GM19035 (cell line): ENCODE measurements around the gene GNAT3.

Source experiments
- ATAC-seq: cut with Tn5 transposase; IDR thresholded peaks from one replicate; pipeline ENCODE4 v1.9.1; 2021; ENCODE audit not compliant: unreplicated experiment

The GNAT3 gene

GRCh38 chr7:80467069-80467468 lies 44.8 kb downstream of the GNAT3 start:
- no peak for ATAC-seq

DNA sequence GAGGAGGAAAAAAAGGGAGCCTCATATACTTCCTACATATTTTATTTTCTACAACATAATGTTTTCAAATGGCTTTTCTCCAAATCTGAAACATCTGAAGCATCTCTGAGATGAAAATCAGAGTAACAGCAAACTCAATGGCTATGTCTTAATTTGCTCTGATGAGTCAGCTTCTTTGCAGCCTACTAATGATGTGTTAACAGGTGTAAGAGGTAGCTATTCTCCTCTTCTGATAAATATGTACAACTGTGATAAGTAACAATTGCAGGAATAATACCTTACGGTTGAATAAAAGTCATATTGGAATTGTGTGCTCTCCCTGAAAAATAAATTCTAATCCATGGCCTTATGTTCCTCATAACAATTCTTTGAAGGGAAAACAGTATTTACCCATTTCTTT lies 45.2 kb downstream of the GNAT3 start:
- ATAC-seq = no peak

DNA sequence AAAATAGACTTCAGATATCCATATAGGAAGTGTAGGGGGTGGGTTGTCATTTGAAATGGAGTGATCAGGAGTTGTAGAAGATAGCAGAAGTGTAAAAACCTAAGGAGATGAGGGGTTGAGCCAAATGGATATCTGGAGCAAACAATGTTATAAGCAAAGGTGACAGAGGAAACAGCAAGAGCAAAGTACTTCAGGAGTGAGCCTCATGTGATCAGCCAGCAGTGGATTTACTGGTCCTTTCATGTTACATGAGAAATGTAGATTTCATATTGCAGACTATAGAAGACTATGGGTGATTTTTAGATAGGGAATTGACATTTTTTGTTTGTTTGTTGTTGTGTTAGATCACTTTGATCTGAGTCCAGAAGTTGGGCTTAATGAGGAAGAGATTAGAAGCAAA lies 47.7 kb downstream of the GNAT3 start:
- no peak for ATAC-seq

GRCh38 chr7:80463272-80463920 lies 48.5 kb downstream of the GNAT3 start:
- ATAC-seq = no peak

DNA sequence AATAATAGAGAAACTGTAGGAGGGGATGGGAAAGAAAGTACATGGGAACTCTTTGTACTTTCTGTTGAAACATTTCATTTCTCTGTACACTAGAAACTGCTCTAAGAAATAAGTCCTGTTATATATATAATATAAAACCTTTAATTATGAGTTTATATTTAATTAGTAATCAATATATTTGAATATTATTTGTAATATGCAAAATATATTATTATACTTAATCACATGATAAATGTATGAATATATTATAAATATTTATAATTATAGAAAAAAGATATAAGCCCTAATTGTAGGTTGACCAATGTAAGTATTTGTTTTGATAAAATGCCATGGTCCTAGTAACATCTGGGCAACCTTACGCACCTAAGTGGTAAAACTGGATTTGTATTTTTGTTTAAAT lies 51.0 kb downstream of the GNAT3 start:
- no peak for ATAC-seq

GRCh38 chr7:80459776-80460510 lies 51.9 kb downstream of the GNAT3 start:
- ATAC-seq = no peak

- ATAC-seq = no peak
Observed at GRCh38 chr7:80458822-80459725, 52.8 kb downstream of the GNAT3 start.

DNA sequence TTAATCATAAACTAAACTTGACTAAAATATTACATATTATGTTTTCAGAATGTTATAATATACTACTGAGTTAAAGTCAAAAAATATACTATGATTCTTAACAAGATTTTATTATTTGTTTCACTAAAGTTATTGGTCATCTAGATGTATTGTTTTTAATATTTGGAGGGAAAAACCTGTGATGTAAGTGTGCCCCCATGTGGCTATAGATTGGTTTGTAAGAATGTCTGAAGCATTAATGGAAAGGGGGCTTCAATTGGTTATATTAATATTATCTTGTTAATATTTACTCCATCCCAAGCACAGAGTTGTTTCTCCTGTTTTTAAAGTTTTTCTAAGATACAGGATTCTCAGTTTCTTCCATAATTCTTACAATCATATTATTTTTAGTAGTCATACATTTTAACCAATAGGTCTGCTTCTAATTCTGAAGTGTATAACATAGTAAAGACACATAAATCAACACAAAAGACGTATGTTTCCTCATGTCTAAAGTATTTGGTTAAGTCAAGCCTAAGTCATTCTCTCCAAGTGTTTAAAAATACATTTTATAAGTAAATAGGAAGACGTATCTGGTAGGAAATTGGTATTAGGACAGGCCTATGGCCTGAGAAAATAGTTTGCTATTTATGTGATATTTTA lies 58.0 kb downstream of the GNAT3 start:
- no peak for ATAC-seq

- ATAC-seq = no peak
Observed at GRCh38 chr7:80450621-80451308, 61.1 kb downstream of the GNAT3 start.

DNA sequence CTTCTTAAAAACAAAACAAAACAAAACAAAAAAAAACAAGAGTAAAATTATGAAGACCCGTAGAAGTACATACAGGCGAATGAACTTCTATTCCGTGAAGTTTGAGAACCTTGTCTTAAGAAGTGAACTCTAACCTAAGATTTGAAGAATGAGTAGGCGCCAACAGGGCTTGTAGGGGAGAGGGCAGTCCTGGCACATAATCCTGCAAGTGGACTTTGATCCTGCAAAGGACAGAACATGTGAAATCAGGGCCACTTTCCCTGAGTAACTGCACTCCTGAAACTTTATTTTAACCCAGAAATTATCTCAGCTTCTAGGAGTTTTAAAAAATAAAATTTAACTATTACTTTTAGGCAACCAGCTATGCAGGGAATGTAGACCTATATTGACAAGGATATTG lies 62.0 kb downstream of the GNAT3 start:
- ATAC-seq = no peak

GRCh38 chr7:80445351-80445750 lies 66.5 kb downstream of the GNAT3 start:
- no peak for ATAC-seq

DNA sequence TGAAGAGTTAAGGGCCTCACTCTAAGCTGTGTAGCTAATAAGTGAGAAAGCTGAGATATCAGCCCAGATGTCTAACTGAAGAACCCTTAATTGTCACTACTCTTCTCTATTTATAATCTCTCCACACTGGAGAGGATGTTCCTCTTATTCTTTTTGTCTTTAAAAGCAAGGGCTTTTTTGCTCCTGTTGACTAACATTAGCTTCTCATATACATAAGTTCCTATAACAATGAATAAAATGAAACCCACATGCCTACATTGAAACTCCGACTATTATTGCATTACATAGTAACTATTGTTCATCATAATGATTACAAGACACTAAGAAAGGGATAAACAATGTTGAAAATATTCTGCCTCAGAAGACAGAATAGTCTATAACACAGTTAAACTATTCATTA lies 67.1 kb downstream of the GNAT3 start:
- no peak for ATAC-seq

DNA sequence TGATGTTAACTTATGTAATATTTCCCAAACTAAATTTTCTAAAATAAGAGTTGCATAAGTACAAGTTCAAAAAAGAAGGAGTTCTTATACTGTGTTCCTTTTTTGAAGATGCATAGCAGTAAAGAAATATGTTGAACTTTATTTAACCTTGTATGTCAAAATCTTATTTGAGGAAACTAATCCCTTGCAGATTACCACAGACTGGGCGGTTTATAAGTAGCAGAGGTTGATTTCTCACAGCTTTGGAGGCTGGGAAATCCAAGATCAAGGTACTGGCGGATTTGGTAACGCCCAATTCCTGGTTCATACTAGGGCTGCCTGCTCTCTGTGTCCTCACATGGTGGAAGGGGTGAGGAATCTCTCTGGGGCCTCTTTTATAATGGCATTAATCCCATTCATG lies 68.5 kb downstream of the GNAT3 start:
- no peak for ATAC-seq

DNA sequence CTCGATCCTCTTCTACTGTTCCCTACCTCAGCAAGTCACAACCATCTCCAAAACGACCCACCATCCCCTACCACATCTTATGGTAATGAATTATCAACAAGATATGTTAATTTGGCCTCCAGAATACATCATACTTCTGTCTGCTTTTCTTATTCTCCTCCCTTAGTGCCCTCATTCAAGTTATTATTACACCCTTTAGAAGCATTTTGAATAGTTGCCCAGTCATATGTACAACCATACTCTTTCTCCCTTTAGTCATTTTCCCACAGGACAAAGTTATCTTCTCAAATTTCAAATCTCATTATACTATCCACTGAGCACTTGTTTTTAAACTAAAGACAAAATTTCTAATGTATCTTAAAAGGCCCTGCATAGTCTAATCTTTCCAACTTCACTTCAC lies 71.0 kb downstream of the GNAT3 start:
- no peak for ATAC-seq

DNA sequence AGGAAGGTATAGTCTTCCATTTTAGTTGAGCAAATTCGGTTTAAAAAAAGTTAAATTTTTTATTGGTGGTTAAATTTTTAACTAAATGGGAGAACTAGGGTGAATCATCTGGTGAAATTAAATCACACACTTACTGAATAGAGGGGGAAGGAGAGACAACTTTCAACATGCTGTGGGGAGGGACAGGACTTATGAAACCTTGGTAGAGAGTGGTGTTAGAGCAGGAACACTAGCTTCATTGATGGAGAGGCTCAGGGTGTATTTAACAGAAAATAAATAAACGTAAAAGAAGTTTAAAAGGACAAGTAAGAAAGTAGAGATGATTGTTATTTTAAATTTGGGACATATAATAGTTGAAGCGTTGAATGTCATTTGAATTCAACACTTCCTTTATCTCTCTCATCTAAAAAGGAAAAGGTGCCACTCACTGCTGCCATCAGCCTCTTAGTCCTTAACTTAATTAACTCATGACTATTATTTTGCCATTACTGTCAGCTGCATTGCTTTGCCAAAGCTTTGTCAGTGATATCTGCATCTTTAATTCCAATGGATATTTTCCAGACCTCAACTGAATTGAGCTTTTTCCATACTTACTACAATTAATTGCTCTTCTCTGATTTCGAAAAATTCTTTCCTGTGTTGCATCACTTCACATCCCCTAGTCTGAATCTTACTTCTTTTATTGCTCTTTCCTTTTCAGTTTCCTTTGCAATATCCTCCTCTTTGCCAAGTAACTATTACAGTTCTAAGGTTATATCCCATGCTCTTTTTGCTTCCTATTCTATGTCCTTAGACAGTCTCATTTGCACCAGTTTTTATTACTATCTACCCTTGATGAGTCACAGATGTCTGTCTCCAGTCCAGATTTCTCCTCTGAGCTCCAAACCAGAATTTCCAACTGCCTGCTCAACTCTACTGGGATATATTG lies 71.7 kb downstream of the GNAT3 start:
- ATAC-seq = no peak

DNA sequence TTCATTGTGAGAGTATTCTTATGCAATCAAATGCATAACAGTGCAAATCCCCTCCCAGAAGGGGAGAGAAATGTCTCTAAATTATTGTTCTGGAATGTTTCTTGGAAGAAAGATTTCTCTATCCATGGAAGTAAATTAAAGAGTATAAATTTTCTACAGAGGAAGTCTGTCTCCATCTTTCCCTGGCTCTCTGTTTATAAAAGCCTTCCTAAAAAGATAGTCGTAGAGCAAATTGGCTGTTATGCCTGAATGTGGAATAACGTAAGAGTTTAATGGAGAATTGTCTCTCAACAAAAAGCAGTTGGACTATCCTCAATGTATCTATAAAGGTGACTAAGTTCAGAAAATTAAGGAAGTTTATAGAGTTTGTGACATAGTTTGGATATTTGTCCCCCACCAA lies 76.3 kb downstream of the GNAT3 start:
- no peak for ATAC-seq

DNA sequence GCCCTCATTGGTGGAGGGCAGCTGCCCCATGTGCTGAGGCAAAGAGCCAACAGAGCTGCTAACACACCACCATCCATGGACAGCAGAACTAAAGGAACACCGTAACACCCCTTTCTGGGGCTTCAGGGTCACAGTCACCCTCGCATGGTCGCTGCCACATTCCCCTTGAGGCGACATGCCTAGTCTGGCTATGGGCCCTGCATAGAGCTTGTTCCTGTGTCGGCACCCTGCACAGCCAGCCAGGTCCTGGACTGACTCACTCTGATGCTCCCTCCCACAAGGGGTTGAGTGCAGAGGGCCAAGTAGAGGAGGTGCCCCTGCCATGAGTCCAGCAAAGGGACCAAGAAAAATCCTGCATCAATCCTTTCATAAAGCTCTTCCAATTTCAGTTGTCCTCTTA lies 77.8 kb downstream of the GNAT3 start:
- no peak for ATAC-seq

- ATAC-seq = no peak
Observed at GRCh38 chr7:80432166-80432565, 79.7 kb downstream of the GNAT3 start.

DNA sequence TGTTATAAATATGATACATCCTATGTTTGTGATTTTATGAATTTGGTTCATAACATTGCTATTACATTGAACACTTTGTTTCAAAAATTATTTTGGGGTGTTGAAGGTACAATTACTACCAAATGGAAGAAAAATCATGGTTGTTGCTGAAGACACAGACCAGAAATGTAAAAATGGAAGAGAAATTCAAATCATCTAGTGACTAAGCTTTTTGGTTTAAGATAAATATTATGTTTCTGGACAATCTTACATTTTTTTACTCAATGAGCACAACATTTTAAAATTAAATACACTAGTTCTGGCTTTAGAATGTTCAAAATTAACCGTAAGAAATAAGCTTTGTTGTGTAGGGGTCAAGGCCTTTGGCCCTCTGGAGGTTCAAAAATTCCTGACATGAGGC lies 82.7 kb downstream of the GNAT3 start:
- no peak for ATAC-seq
